Measurements from ENCODE around the gene CCDC12. TPM values are rescaled to one million over a fixed set of nuclear protein-coding genes. Genes with fewer than 3 reads are reported as not detected.
A peak's percentile ranks its signal among the peaks of the same experiment; 100 is the strongest.

The CCDC12 gene
- total and polyA plus RNA-seq, 9 of the 15 experiments (the other 6 are each of a cell fraction or from before 2014, with no cell fraction given), result 8.9 to 201 (median 86.9) TPM

- peaks cover 20 to 62% of the 10 kb centered on the region in 2 experiments; a peak in 4 of 5 replicates for H3K27me3 ChIP-seq (ENCODE audit: control insufficient read depth in 2 of 2, insufficient read depth in 2 of 2, low read length in 2 of 2)
- H3K4me3 ChIP-seq, result no peak overlapping the region
- ChIA-PET POLR2A (interaction anchor here (0.7 kb wide), 1 partner anchor 14 kb away, joined by 3 read pairs; no protein-coding TSS in a partner anchor), CTCF (ENCODE audit: low intra/inter-chr PET ratio) (interaction anchor here (0.6 to 3.2 kb wide), 5 partner anchors 29 to 407 kb away, joined by 3 to 27 read pairs (median 5); no protein-coding TSS in a partner anchor)
- no peaks in the 10 kb centered on the region for H3K9me3 ChIP-seq (replicated peaks; ENCODE audit: control insufficient read depth, insufficient read depth, low read depth, low read length)
- BruUV-seq (replicated peaks), result no TSS peak
- H3K9me1 ChIP-seq (ENCODE audit: control insufficient read depth, insufficient read depth, low read length), result no peaks in the 10 kb centered on the region
- no peak for ATAC-seq
- TF ChIP-seq HNRNPLL (IDR thresholded peaks at IDR 0.05; ENCODE audit: low read depth, low read length, poor library complexity, severe bottlenecking) (no peak), E2F1 (CRISPR knock-in tag; IDR thresholded peaks at IDR 0.05) (no peak), ZNF282 (CRISPR knock-in tag; IDR thresholded peaks at IDR 0.05) (0 out of 2 replicates have a peak, but pooled peaks have one; percentile 25), PTBP1 (IDR thresholded peaks at IDR 0.05; ENCODE audit: low read depth, low read length) (no peak), TEAD1 (CRISPR knock-in tag; IDR thresholded peaks at IDR 0.05) (no peak)
- in situ Hi-C loops (cut with MboI) (loop anchor here (5.0 kb wide), 1 partner anchor 178 kb away; the partner anchor contains the start of gene PRSS50), intact Hi-C loops (cut with micrococcal nuclease) (loop anchor here (1.0 to 5.0 kb wide), 3 partner anchors 29 to 190 kb away; no protein-coding TSS in a partner anchor)
- no peak for FAIRE-seq
- 13% methylated on average over 4 of the region's 4 CpGs for WGBS (ENCODE audit: insufficient coverage, low coverage, missing lambda C conversion rate)
- H3K9ac ChIP-seq (ENCODE audit: insufficient read depth in 1 of 2, low read depth in 2 of 2, low read length in 2 of 2), result no peak overlapping the region
- H4K20me1 ChIP-seq (replicated peaks; ENCODE audit: control insufficient read depth, insufficient read depth, low read length), result peaks cover 39% of the 10 kb centered on the region
- no peaks in the 10 kb centered on the region for H3K79me2 ChIP-seq (ENCODE audit: control insufficient read depth, insufficient read depth, low read length)
- peaks cover 0 to 36% of the 10 kb centered on the region in 2 experiments; a peak in 3 of 5 replicates for H3K4me1 ChIP-seq (replicated peaks in 1 of 2; ENCODE audit: control insufficient read depth in 2 of 2, insufficient read depth in 2 of 2, low read length in 2 of 2)
- H2AFZ ChIP-seq (ENCODE audit: low read depth, low read length), result no peak overlapping the region
- H3K4me2 ChIP-seq (ENCODE audit: insufficient read depth, low read length), result no peak overlapping the region
- no peak for DNase-seq (ENCODE audit: extremely low read depth in 1 of 4, low spot score in 3 of 4)
- H3K27ac ChIP-seq (ENCODE audit: extremely low read depth, low read depth, low read length), result no peak overlapping the region
- H3K36me3 ChIP-seq (ENCODE audit: control insufficient read depth, insufficient read depth, low read length), result no peaks in the 10 kb centered on the region
These were observed 80.8 kb downstream of the CCDC12 start for GRCh38 chr3:46895761-46896160.
